GM19035 (cell line): Measurements from ENCODE around the gene NME9.

ENCODE experiments used
- ATAC-seq: cut with Tn5 transposase; IDR thresholded peaks from one replicate; pipeline ENCODE4 v1.9.1; 2021; ENCODE audit not compliant: unreplicated experiment

Gene NME9

GRCh38 chr3:138334608-138335007, 5.0 kb upstream of the NME9 start:
- no peak for ATAC-seq

DNA sequence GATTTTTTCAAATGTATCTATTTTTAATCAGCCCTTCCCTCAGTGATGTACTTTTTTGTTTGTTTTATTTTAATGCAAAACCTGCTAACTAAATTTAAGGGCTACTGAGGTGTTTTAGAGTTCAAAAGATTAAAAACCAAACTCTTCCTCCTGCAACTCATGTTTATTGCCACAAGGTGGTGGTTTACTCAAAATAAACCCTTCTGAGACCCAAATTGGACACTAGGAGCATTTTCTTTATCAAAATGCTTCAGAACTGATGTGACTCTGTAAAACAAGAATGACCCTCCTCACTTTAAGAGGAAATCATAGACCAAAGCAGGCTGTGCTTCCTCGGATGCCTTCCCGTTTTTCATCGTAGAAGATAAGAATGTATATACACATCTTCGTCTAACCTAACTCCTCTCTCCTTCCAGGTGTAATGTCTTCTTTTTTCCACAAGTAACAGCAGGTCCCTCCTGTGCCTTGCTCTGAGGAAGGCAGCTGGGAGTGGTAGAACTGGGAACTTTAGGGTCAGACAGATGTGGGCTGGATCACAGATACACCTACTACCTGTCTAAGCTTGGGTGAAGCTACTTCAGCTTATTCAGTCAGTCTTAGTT, 2.9 kb upstream of the NME9 start:
- no peak for ATAC-seq

DNA sequence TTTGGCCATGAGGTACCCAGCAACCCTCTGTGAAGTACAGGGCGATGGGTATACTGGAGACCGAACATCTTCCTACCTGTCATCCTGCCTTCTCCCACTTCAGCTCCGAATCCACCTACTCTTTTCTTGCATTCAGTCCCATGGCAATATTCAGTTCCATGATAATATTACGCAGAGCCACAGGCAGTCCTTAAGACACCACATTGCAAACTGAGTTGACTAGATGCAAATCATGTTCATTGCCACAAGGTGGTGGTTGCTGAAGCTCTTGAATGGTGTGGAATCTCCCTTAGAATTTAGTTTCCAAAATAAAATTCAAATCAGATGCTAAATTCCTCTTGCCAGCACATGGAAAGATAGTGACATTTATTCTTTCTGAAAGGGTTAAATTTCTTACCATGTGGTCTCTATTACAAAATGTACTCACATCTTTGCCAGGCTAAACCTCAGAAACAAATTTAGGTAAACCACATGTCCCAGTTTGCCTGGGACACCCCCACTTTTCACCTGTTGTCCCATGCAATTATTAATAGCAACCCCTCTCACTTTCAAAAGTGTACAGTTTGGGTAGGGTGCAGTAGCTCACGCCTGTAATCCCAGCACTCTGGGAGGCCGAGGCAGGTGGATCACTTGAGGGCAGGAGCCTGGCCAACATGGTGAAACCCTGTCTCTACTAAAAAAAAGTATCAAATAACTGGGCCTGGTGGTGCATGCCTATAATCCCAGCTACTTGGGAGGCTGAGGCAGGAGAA, 1.7 kb upstream of the NME9 start:
- no peak for ATAC-seq

DNA sequence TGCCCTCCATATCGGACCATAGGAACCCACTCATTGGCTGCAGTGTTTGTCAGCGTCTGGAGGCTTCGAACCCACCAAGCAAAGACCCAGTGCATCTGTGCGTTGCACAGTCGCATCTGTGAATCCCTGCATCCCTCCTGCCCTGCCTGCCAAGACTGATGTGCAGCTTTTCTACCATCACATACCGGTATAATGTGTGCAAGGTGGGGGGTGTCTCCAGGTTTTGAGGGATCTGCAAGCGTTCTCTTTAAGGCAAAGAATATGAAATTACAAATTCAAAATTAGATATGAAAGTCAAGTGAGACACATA, 288 bp upstream of the NME9 start:
- no peak for ATAC-seq

- ATAC-seq: no peak
These were observed 1.3 kb downstream of the NME9 start for GRCh38 chr3:138328341-138328740.

GRCh38 chr3:138327831-138328230, 1.8 kb downstream of the NME9 start:
- no peak for ATAC-seq

DNA sequence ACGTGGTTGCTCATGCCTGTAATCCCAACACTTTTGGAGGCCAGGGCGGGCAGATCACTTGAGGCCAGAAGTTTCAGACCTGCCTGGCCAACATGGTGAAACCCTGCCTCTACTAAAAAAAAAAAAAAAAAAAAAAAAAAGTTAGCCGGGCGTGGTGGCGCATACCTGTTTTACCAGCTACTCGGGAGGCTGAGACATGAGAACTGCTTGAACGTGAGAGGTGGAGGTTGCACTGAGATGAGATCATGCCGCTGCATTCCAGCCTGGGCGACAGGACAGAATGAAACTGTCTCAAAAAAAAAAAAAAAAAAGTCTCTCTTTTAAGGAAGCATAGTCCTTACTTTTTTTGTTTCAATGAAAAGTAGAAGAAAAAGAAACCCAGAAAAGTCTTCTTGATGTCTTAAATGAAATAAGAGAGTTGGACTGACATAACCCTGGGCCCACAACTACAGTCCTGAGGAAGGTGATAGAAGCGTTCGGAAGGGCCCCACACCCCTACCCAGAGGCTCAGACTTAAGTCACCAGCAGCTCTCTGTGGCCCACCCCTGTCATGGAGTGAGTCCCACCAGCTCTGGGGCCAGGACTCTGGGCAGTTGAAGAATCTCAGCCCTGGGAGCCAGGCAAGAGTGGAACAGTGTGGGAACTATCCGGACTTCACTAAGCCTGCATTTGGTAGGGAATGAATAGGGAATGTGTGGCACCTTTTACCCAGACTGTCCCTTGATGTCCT, 2.6 kb downstream of the NME9 start:
- ATAC-seq: no peak

DNA sequence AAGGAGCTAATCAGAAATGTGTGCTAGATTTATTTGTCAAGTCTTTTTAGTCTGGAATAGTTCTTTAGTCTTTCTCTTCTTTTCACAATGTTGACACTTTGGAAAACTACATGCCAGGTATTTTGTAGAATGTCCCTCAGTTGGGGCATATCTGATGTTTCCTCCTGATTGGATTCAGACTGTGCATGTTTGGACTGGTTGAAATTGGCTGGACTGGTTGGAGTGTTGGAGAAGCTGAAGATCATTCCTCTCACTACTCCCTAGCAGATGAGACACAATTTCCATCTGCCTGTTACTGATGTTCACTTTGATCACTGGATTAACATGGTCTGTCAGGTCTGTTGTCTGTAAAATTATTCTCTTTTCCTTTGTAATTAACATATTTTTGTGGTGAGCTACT, 3.7 kb downstream of the NME9 start:
- ATAC-seq: no peak

DNA sequence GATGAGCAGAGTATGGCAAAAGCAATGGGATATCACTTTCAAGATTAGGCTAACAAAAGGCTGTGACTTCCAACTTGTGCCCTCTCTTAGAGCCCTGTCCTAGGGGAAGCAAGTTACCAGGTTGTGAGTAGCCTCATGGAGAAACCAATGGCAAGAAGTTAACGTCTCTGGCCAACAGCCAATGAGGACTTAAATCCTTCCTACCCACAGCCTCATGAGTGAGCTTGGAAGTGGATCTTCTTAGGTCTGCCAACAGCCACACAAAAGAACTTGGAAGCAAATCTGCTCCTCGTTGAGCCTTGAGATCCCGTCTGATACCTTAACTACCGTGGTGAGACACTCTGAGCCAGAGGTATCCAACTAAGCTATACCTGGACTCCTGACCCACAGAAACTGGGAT, 5.7 kb downstream of the NME9 start:
- no peak for ATAC-seq

DNA sequence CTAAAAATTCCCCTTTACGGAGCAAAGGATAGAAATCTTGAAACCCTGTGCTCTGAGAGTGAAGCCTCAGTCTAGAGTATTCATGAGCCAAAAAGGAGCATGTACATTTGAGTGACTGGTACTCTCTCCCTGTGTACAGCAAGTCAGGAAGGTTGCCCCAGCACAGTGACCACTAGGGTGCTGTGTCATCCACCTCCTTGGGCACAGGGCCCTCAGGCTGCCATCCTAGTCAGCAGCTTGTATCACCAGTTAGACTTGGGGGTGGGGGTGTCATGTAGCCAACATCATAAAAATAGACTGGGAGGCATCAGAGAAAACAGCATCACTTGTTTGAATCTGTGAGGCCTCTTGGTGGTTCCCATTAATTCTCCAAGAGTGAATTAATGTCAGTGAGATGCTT, 12.0 kb downstream of the NME9 start:
- no peak for ATAC-seq

- no peak for ATAC-seq
These were observed 14.9 kb downstream of the NME9 start for GRCh38 chr3:138314751-138315150.

GRCh38 chr3:138310494-138310893, 19.2 kb downstream of the NME9 start:
- no peak for ATAC-seq

GRCh38 chr3:138308783-138309182, 20.9 kb downstream of the NME9 start:
- no peak for ATAC-seq

DNA sequence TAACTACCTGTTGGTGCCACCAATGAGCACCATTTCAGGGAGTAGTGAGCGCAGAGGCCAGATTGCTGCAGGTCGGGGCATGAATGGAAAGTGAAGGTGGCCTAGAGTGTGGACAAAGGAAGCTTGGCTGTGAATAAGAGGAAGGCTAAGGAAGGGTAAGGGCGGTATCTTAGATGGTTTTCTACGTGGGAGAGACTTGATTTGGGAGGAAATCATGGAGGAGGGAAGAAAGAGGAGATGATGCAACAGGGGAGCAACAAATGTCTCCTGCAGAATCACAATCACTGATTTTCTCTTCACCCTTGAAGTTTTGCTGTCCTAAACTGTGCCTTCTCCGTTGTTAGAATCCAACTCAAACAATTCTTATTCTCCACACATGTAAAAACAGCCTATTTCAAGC, 21.8 kb downstream of the NME9 start:
- ATAC-seq: no peak

- ATAC-seq: no peak
These were observed 26.2 kb downstream of the NME9 start for GRCh38 chr3:138303474-138303873.

- no peak for ATAC-seq
These were observed 29.0 kb downstream of the NME9 start for GRCh38 chr3:138300647-138301046.

- no peak for ATAC-seq
These were observed 31.8 kb downstream of the NME9 start for GRCh38 chr3:138297876-138298275.

DNA sequence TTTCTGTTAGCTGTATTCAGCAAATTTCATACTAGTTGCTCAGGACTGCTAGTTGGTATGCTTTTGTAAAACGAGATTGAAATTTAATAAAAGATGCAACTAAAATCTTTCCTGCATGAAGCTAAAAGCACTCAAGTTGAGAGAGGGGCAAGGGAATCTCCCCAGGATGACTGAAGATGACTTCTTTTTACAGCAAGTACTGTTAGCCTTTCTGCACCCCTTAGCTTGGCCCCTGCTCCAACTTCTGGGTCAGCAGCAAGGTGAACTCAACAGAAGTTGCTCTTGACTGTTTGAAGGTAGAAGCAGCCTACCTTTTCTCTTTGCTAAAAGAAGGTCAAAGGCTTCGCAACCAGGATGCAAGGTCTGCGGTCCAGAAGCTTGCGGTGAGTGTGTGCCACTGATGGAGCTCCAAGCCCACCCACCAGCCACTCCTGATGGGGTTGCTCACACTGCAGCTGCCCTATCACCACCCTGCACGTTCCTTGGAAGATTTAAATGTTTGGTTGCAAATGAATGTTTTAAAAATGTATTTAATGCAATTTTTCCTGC, 32.5 kb downstream of the NME9 start:
- ATAC-seq: no peak

- no peak for ATAC-seq
These were observed 33.0 kb downstream of the NME9 start for GRCh38 chr3:138296639-138297038.

- ATAC-seq: no peak
These were observed 40.0 kb downstream of the NME9 start for GRCh38 chr3:138289701-138290100.

DNA sequence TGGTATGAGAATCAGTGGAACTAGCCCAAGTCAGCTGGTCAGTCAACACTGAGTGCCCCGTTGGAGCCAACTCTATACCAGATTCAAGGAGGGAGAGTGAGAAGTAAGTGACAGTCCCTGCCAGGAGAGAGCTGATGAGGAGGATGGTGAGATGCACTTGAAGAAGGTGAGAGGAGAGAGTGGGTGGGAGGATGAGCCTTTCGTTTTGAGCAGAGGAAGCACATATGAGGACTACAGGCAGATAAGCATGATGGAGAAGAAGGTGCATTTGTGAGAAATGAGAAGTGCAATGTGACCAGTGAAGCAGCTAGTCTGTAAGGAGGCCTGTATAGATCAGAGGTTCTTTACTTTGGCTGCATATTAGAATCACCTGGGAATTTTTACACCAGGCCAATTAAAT, 40.4 kb downstream of the NME9 start:
- ATAC-seq: no peak

GRCh38 chr3:138284957-138285477, 44.6 kb downstream of the NME9 start:
- no peak for ATAC-seq
